ENCODE measurements around the gene ENOX2.

The ENOX2 gene

GRCh38 chrX:130861462-130861861, 41.5 kb downstream of the ENOX2 start:
- FAIRE-seq (no peak), DNase-seq (ENCODE audit: insufficient read length, low spot score) (no peak)
- TF ChIP-seq POLR2A (IDR thresholded peaks at IDR 0.05; ENCODE audit: low read depth, low read length) = no peak

- DNase-seq (ENCODE audit: insufficient read length, low spot score) (no peak), FAIRE-seq (no peak)
- TF ChIP-seq POLR2A (IDR thresholded peaks at IDR 0.05; ENCODE audit: low read depth, low read length) = no peak
Measured at GRCh38 chrX:130857207-130857606, 45.8 kb downstream of the ENOX2 start.

- TF ChIP-seq POLR2A (IDR thresholded peaks at IDR 0.05; ENCODE audit: low read depth, low read length) = no peak
- FAIRE-seq (no peak), DNase-seq (ENCODE audit: insufficient read length, low spot score) (no peak)
Measured at GRCh38 chrX:130851569-130851968, 51.4 kb downstream of the ENOX2 start.

- TF ChIP-seq POLR2A (IDR thresholded peaks at IDR 0.05; ENCODE audit: low read depth, low read length) = no peak
- no peak for DNase-seq (ENCODE audit: insufficient read length, low spot score)
- no peak for FAIRE-seq
Measured at GRCh38 chrX:130848763-130849162, 54.2 kb downstream of the ENOX2 start.

GRCh38 chrX:130846746-130847145, 56.3 kb downstream of the ENOX2 start:
- no peak for DNase-seq (ENCODE audit: insufficient read length, low spot score)
- no peak for FAIRE-seq
- TF ChIP-seq POLR2A (IDR thresholded peaks at IDR 0.05; ENCODE audit: low read depth, low read length) = no peak

- TF ChIP-seq POLR2A (IDR thresholded peaks at IDR 0.05; ENCODE audit: low read depth, low read length) = no peak
- FAIRE-seq = no peak
- no peak for DNase-seq (ENCODE audit: insufficient read length, low spot score)
Measured at GRCh38 chrX:130841776-130842175, 61.2 kb downstream of the ENOX2 start.

- DNase-seq (ENCODE audit: insufficient read length, low spot score) = no peak
- TF ChIP-seq POLR2A (IDR thresholded peaks at IDR 0.05; ENCODE audit: low read depth, low read length) = no peak
- FAIRE-seq = no peak
Measured at GRCh38 chrX:130840345-130840744, 62.7 kb downstream of the ENOX2 start.

GRCh38 chrX:130836447-130836846, 66.6 kb downstream of the ENOX2 start:
- DNase-seq (ENCODE audit: insufficient read length, low spot score) (no peak), FAIRE-seq (no peak)
- TF ChIP-seq POLR2A (IDR thresholded peaks at IDR 0.05; ENCODE audit: low read depth, low read length) = no peak

GRCh38 chrX:130834830-130835229, 68.2 kb downstream of the ENOX2 start:
- DNase-seq (ENCODE audit: insufficient read length, low spot score) = no peak
- no peak for TF ChIP-seq POLR2A (IDR thresholded peaks at IDR 0.05; ENCODE audit: low read depth, low read length)
- FAIRE-seq = no peak

- no peak for TF ChIP-seq POLR2A (IDR thresholded peaks at IDR 0.05; ENCODE audit: low read depth, low read length)
- FAIRE-seq = no peak
- DNase-seq (ENCODE audit: insufficient read length, low spot score) = no peak
Measured at GRCh38 chrX:130834149-130834548, 68.9 kb downstream of the ENOX2 start.

- FAIRE-seq (no peak), DNase-seq (ENCODE audit: insufficient read length, low spot score) (no peak)
- no peak for TF ChIP-seq POLR2A (IDR thresholded peaks at IDR 0.05; ENCODE audit: low read depth, low read length)
Measured at GRCh38 chrX:130831347-130831722, 71.7 kb downstream of the ENOX2 start.

- FAIRE-seq (no peak), DNase-seq (ENCODE audit: insufficient read length, low spot score) (no peak)
- TF ChIP-seq POLR2A (IDR thresholded peaks at IDR 0.05; ENCODE audit: low read depth, low read length) = no peak
Measured at GRCh38 chrX:130830599-130831346, 72.2 kb downstream of the ENOX2 start.

GRCh38 chrX:130829526-130830515, 73.2 kb downstream of the ENOX2 start:
- FAIRE-seq = no peak
- TF ChIP-seq POLR2A (IDR thresholded peaks at IDR 0.05; ENCODE audit: low read depth, low read length) = no peak
- DNase-seq (ENCODE audit: insufficient read length, low spot score) = no peak

GRCh38 chrX:130828641-130829040, 74.4 kb downstream of the ENOX2 start:
- DNase-seq (ENCODE audit: insufficient read length, low spot score) = no peak
- no peak for FAIRE-seq

More at GRCh38 chrX:130828641-130829040, 74.4 kb downstream of the ENOX2 start:
- no peak for TF ChIP-seq POLR2A (IDR thresholded peaks at IDR 0.05; ENCODE audit: low read depth, low read length)
